K562 (cell line): ENCODE measurements around the gene ROBO1. TPM values are rescaled to one million over a fixed set of nuclear protein-coding genes. Genes with fewer than 3 reads are reported as not detected.

Experiments
- ATAC-seq: fragments of 200-7000 bp; cut with Tn5 transposase; 3 replicates; pipeline ENCODE4 v1.9.1; 2020; ENCODE audit warnings: moderate library complexity
- BruUV-seq: library from RNA; stranded (reverse); fragments of 400-500 nt; replicated peaks from 2 replicates; lab custom pipeline; 2021; lab: Mats Ljungman, UMichigan
- CTCF ChIA-PET: fragments of 300-600 bp; formaldehyde crosslinking; extraction: SDS; loops from one replicate; lab custom pipeline; 2021; ENCODE audit warnings: low intra/inter-chr PET ratio; lab: Yijun Ruan, JAX
- POLR2A ChIA-PET: fragments of 300-600, 350-650 bp; sonication (Branson Sonifier 250); formaldehyde crosslinking; extraction: SDS; loops from one replicate; lab custom pipeline; 2021; ENCODE audit warnings: antibody characterized with exemption, inconsistent platforms; lab: Yijun Ruan, JAX
- DNase-seq, 4 experiments: peaks; one replicate each; pipeline versions ENCODE4 v3.0.0 to v3.0.0-alpha.2; 2011 to 2018; ENCODE audit warnings: low spot score in 3 of 4, mixed read lengths in 3 of 4; ENCODE audit errors: extremely low read depth in 1 of 4
- FAIRE-seq: peaks from 2 replicates; lab custom pipeline; 2011; peaks lifted over from hg19 to GRCh38; lab: Jason Lieb, UNC
- H2AFZ ChIP-seq: 2 replicates; pipeline ENCODE4 v1.6.0; 2011; ENCODE audit warnings: low read depth, low read length, control low read depth, inconsistent platforms
- H3K27ac ChIP-seq: fragments of 200-600 bp; 3 replicates; pipeline ENCODE4 v1.8.0; 2011; ENCODE audit warnings: low read depth, mild to moderate bottlenecking, control low read depth, inconsistent platforms, low read length, moderate library complexity, mixed read lengths; ENCODE audit errors: extremely low read depth
- H3K27me3 ChIP-seq, 2 experiments: fragments of 300-600 bp in 1 of 2; 2 replicates in 1 of 2; 3 replicates in 1 of 2; pipeline versions ENCODE4 v1.6.0 to v1.8.0; 2011; ENCODE audit warnings: inconsistent platforms in 2 of 2, low read length in 2 of 2, mild to moderate bottlenecking in 1 of 2, mixed read lengths in 1 of 2, moderate library complexity in 1 of 2; ENCODE audit not compliant: control insufficient read depth in 2 of 2, insufficient read depth in 2 of 2
- H3K36me3 ChIP-seq: fragments of 300-600 bp; 3 replicates; pipeline ENCODE4 v1.8.0; 2011; ENCODE audit warnings: mild to moderate bottlenecking, low read length, inconsistent platforms; ENCODE audit not compliant: control insufficient read depth, insufficient read depth
- H3K4me1 ChIP-seq, 2 experiments: fragments of 200-600 bp in 1 of 2; replicated peaks in 1 of 2; 2 replicates in 1 of 2; 3 replicates in 1 of 2; pipeline versions ENCODE4 v1.5.1 to v1.8.0; 2011; ENCODE audit warnings: inconsistent platforms in 2 of 2, low read length in 2 of 2, mild to moderate bottlenecking in 1 of 2, mixed read lengths in 1 of 2, moderate library complexity in 1 of 2; ENCODE audit not compliant: control insufficient read depth in 2 of 2, insufficient read depth in 2 of 2
- H3K4me2 ChIP-seq: 2 replicates; pipeline ENCODE4 v1.6.1; 2011; ENCODE audit warnings: low read length, control low read depth, inconsistent platforms, mixed read lengths; ENCODE audit not compliant: insufficient read depth
- H3K4me3 ChIP-seq: fragments of 200-600 bp; sonication (generic), shearing (Covaris generic); 2 replicates; pipeline ENCODE4 v1.5.1; 2016; ENCODE audit warnings: control low read depth, inconsistent platforms
- H3K79me2 ChIP-seq: fragments of 200-600 bp; 3 replicates; pipeline ENCODE4 v1.8.0; 2011; ENCODE audit warnings: low read length, inconsistent platforms; ENCODE audit not compliant: control insufficient read depth, insufficient read depth
- H3K9ac ChIP-seq, 2 experiments: 2 replicates each; pipeline versions ENCODE4 v1.6.0 to v1.6.1; 2011; ENCODE audit warnings: low read depth in 2 of 2, low read length in 2 of 2, control low read depth in 1 of 2, inconsistent platforms in 1 of 2, mild to moderate bottlenecking in 1 of 2, mixed read lengths in 1 of 2; ENCODE audit not compliant: insufficient read depth in 1 of 2
- H3K9me1 ChIP-seq: one replicate; pipeline ENCODE4 v1.6.0; 2011; ENCODE audit warnings: inconsistent platforms, mild to moderate bottlenecking, low read length, moderate library complexity; ENCODE audit not compliant: control insufficient read depth, insufficient read depth
- H3K9me3 ChIP-seq: replicated peaks from 2 replicates; pipeline ENCODE4 v1.5.1; 2011; ENCODE audit warnings: low read depth, low read length, inconsistent platforms; ENCODE audit not compliant: control insufficient read depth, insufficient read depth
- H4K20me1 ChIP-seq: replicated peaks from 2 replicates; pipeline ENCODE4 v1.6.1; 2011; ENCODE audit warnings: low read length, inconsistent platforms, mixed read lengths; ENCODE audit not compliant: control insufficient read depth, insufficient read depth
- BDP1 ChIP-seq: IDR thresholded peaks from 3 replicates; pipeline ENCODE4 v1.6.1; 2011; ENCODE audit not compliant: insufficient read length, insufficient read depth
- CBX5 ChIP-seq: IDR thresholded peaks from 2 replicates; pipeline ENCODE4 v1.6.1; 2014; ENCODE audit warnings: low read depth, borderline replicate concordance
- FOXO4 ChIP-seq: fragments of 450-650 bp; formaldehyde crosslinking; IDR thresholded peaks from 2 replicates; pipeline ENCODE4 v1.4.0; 2020; ENCODE audit warnings: mild to moderate bottlenecking, moderate library complexity
- FOXP4 ChIP-seq: sonication (generic); formaldehyde crosslinking; IDR thresholded peaks from 2 replicates; pipeline ENCODE4 v1.8.0; 2022; ENCODE audit warnings: mild to moderate bottlenecking, missing genetic modification reagents, borderline replicate concordance
- NBN ChIP-seq: fragments of 450-650 bp; IDR thresholded peaks from 2 replicates; pipeline ENCODE4 v1.6.1; 2016; ENCODE audit warnings: low read depth, mild to moderate bottlenecking
- POLR2G ChIP-seq: fragments of 200-400 bp; formaldehyde crosslinking; IDR thresholded peaks from 2 replicates; pipeline ENCODE4 v1.6.1; 2017; ENCODE audit warnings: low read depth, mild to moderate bottlenecking, antibody characterized with exemption, low read length, moderate library complexity
- STAT6 ChIP-seq: sonication (generic); formaldehyde crosslinking; IDR thresholded peaks from 2 replicates; pipeline ENCODE4 v1.8.1; 2023; ENCODE audit warnings: mild to moderate bottlenecking, missing genetic modification reagents
- ZNF224 ChIP-seq: sonication (generic); formaldehyde crosslinking; IDR thresholded peaks from 2 replicates; pipeline ENCODE4 v1.8.0; 2022; ENCODE audit warnings: mild to moderate bottlenecking, missing genetic modification reagents
- WGBS: fragments of 100-300 bp; shearing (Covaris generic); methylation state at CpG from one replicate; pipeline ENCODE4 v1.1.6; 2016; ENCODE audit warnings: low coverage, mixed read lengths; ENCODE audit not compliant: insufficient coverage; ENCODE audit errors: missing lambda C conversion rate; 5-methylcytosine and 5-hydroxymethylcytosine counted together
- in situ Hi-C: fragments of 300-500 bp; cut with MboI; formaldehyde crosslinking; loops from 4 replicates; pipeline ENCODE4 v1.15.0; 2018; ENCODE audit warnings: inconsistent platforms, mixed read lengths
- intact Hi-C: fragments of 100-400 bp; cut with micrococcal nuclease; formaldehyde crosslinking; loops from 2 replicates; pipeline ENCODE4 v1.14.2; 2022
- polyA plus RNA-seq, 8 experiments: library from polyadenylated mRNA; depleted of rRNA in 4 of 8; stranded (reverse) in 5 of 8; unstranded in 3 of 8; fragments of >200 nt; fragmentation: Nextera tagmentation in 2 of 8; fragmentation: Illumina TruSeq in 1 of 8; extraction: Ambion mirVana in 2 of 8; extraction: Trizol in 1 of 8; gene quantifications; 2 replicates each; pipeline versions ENCODE4 v1.2.1 to v1.2.3, GENCODE V29; 2011 to 2014; ENCODE audit warnings: inconsistent platforms in 1 of 8, missing spikeins in 1 of 8
- total RNA-seq, 7 experiments: library from RNA; depleted of rRNA in 6 of 7; stranded (reverse); fragments of >200 nt in 6 of 7; fragmentation: Illumina TruSeq in 2 of 7; extraction: Trizol in 2 of 7; gene quantifications; 2 replicates each; pipeline versions ENCODE4 v1.2.1 to v1.2.3, GENCODE V29; 2011 to 2021; ENCODE audit warnings: low replicate concordance in 1 of 7

ROBO1 gene
- total and polyA plus RNA-seq, 9 of the 15 experiments (the other 6 are each of a cell fraction or from before 2014, with no cell fraction given): 0.01 to 0.53 (median 0.17) TPM; not detected in 5

- Histone ChIP-seq H3K27ac (no peak overlapping the region), H3K4me3 (no peak overlapping the region), H3K9ac (no peak overlapping the region), H4K20me1 (no peaks in the 10 kb centered on the region), H3K4me1 (no peaks in the 10 kb centered on the region), H3K27me3 (no peaks in the 10 kb centered on the region), H3K9me3 (no peaks in the 10 kb centered on the region), H3K79me2 (no peaks in the 10 kb centered on the region), H3K36me3 (no peaks in the 10 kb centered on the region), H3K9me1 (no peaks in the 10 kb centered on the region)
- ChIA-PET CTCF (no interaction called here), POLR2A (no interaction called here)
- no peak for DNase-seq
- no peak for ATAC-seq
- 0% methylated on average over 2 of the region's 2 CpGs for WGBS
- BruUV-seq: no TSS peak
- intact Hi-C loops: no loop called here
- no peak for FAIRE-seq
- TF ChIP-seq POLR2G (no peak), FOXO4 (no peak), CBX5 (no peak)
- TF ChIP-seq, all 486 proteins: peak for 0
- Histone ChIP-seq H3K4me2 (no peak overlapping the region), H2AFZ (no peak overlapping the region)
- in situ Hi-C loops: no loop called here
Observed at GRCh38 chr3:79314962-79315361, 452.8 kb downstream of the ROBO1 start.

GRCh38 chr3:79314544-79314943 lies 453.3 kb downstream of the ROBO1 start:
- Histone ChIP-seq H2AFZ (no peak overlapping the region), H3K79me2 (no peaks in the 10 kb centered on the region), H3K4me3 (no peak overlapping the region), H3K4me1 (no peaks in the 10 kb centered on the region), H3K27me3 (no peaks in the 10 kb centered on the region), H4K20me1 (no peaks in the 10 kb centered on the region), H3K9me1 (no peaks in the 10 kb centered on the region), H3K4me2 (no peak overlapping the region), H3K9me3 (no peaks in the 10 kb centered on the region), H3K9ac (no peak overlapping the region), H3K36me3 (no peaks in the 10 kb centered on the region), H3K27ac (no peak overlapping the region)
- FAIRE-seq: no peak
- TF ChIP-seq NBN (no peak), BDP1 (no peak), ZNF224 (CRISPR knock-in tag) (no peak), FOXP4 (CRISPR knock-in tag) (no peak), STAT6 (CRISPR knock-in tag) (no peak)
- ChIA-PET CTCF (no interaction called here), POLR2A (no interaction called here)
- BruUV-seq: no TSS peak
- DNase-seq: no peak
- ATAC-seq: no peak
- 0% methylated on average over 1 of the region's 1 CpG for WGBS
- in situ Hi-C loops (no loop called here), intact Hi-C loops (no loop called here)
